ENCODE measurements around the gene GPR146.

GRCh38 chr7:1100386-1100785, 56.0 kb downstream of the GPR146 start:
- no peak for TF ChIP-seq CTCF (IDR thresholded peaks at IDR 0.05)
- TF ChIP-seq EP300 (IDR thresholded peaks at IDR 0.05) = no peak
- no peak for TF ChIP-seq POLR2A (IDR thresholded peaks at IDR 0.05)
